ENCODE data around the gene COP1. TPM values are rescaled to one million over a fixed set of nuclear protein-coding genes. Genes with fewer than 3 reads are reported as not detected.

The COP1 gene
- total RNA-seq, 4 donors from 2014 or later, result 84.6 to 125 (median 106) TPM

- Histone ChIP-seq H3K27ac (no peak overlapping the region), H3K9me3 (no peaks in the 10 kb centered on the region), H3K27me3 (no peaks in the 10 kb centered on the region), H3K36me3 (no peaks in the 10 kb centered on the region), H3K4me3 (no peak overlapping the region), H3K4me1 (no peaks in the 10 kb centered on the region)
- no peak for DNase-seq
- TF ChIP-seq CTCF (IDR thresholded peaks at IDR 0.05), result no peak
- TF ChIP-seq POLR2A (IDR thresholded peaks at IDR 0.05), result no peak
Measured at GRCh38 chr1:176227579-176227978, 20.5 kb upstream of the COP1 start.

GRCh38 chr1:176225911-176226310, 18.8 kb upstream of the COP1 start:
- no peaks in the 10 kb centered on the region for H3K27me3 ChIP-seq
- H3K4me3 ChIP-seq, result no peak overlapping the region
- no peak for DNase-seq
- no peaks in the 10 kb centered on the region for H3K36me3 ChIP-seq
- H3K27ac ChIP-seq, result no peak overlapping the region
- no peaks in the 10 kb centered on the region for H3K9me3 ChIP-seq
- TF ChIP-seq CTCF (IDR thresholded peaks at IDR 0.05) (no peak), POLR2A (IDR thresholded peaks at IDR 0.05) (no peak)
- no peaks in the 10 kb centered on the region for H3K4me1 ChIP-seq

GRCh38 chr1:176225479-176225875, 18.4 kb upstream of the COP1 start:
- Histone ChIP-seq H3K9me3 (no peaks in the 10 kb centered on the region), H3K27ac (no peak overlapping the region), H3K4me1 (no peaks in the 10 kb centered on the region), H3K27me3 (no peaks in the 10 kb centered on the region), H3K36me3 (no peaks in the 10 kb centered on the region), H3K4me3 (no peak overlapping the region)
- TF ChIP-seq CTCF (IDR thresholded peaks at IDR 0.05) (no peak), POLR2A (IDR thresholded peaks at IDR 0.05) (no peak)
- DNase-seq, result no peak

GRCh38 chr1:176222196-176222595, 15.1 kb upstream of the COP1 start:
- no peak for DNase-seq
- no peak overlapping the region for H3K27ac ChIP-seq
- no peak overlapping the region for H3K4me3 ChIP-seq
- no peaks in the 10 kb centered on the region for H3K4me1 ChIP-seq
- no peaks in the 10 kb centered on the region for H3K27me3 ChIP-seq
- H3K36me3 ChIP-seq, result no peaks in the 10 kb centered on the region
- TF ChIP-seq CTCF (IDR thresholded peaks at IDR 0.05), result no peak
- TF ChIP-seq POLR2A (IDR thresholded peaks at IDR 0.05), result no peak
- no peaks in the 10 kb centered on the region for H3K9me3 ChIP-seq

GRCh38 chr1:176220100-176220689, 13.1 kb upstream of the COP1 start:
- Histone ChIP-seq H3K27me3 (no peaks in the 10 kb centered on the region), H3K36me3 (no peaks in the 10 kb centered on the region), H3K4me1 (no peaks in the 10 kb centered on the region), H3K27ac (no peak overlapping the region), H3K9me3 (no peaks in the 10 kb centered on the region), H3K4me3 (no peak overlapping the region)
- TF ChIP-seq POLR2A (IDR thresholded peaks at IDR 0.05), result no peak
- TF ChIP-seq CTCF (IDR thresholded peaks at IDR 0.05), result no peak
- DNase-seq, result no peak
